NCI-H2171 treated with DMSO at 0.1 percent for 48 hours (cell line): ENCODE measurements around the gene LRIT2.

Experiments
- DNase-seq: peaks from one replicate; lab custom pipeline; 2025; lab: John Stamatoyannopoulos, UW

The LRIT2 gene

GRCh38 chr10:84241185-84241790, 15.9 kb upstream of the LRIT2 start, which contains the start of gene LRIT1:
LRIT1 (minus strand) TSS chr10:84241546; CDS start chr10:84241439, 107 bp downstream.
- DNase-seq = no peak

- no peak for DNase-seq
Measured at GRCh38 chr10:84238909-84239308, 13.6 kb upstream of the LRIT2 start.

GRCh38 chr10:84237199-84238051, 12.1 kb upstream of the LRIT2 start:
- DNase-seq = no peak

GRCh38 chr10:84236807-84237198, 11.5 kb upstream of the LRIT2 start:
- no peak for DNase-seq

- no peak for DNase-seq
Measured at GRCh38 chr10:84235096-84235495, 9.8 kb upstream of the LRIT2 start.

GRCh38 chr10:84234479-84234878, 9.1 kb upstream of the LRIT2 start:
- no peak for DNase-seq

- DNase-seq = no peak
Measured at GRCh38 chr10:84233940-84234339, 8.6 kb upstream of the LRIT2 start.

GRCh38 chr10:84232376-84232775, 7.0 kb upstream of the LRIT2 start:
- DNase-seq = no peak

GRCh38 chr10:84230359-84230758, 5.0 kb upstream of the LRIT2 start:
- no peak for DNase-seq

- no peak for DNase-seq
Measured at GRCh38 chr10:84227810-84228209, 2.5 kb upstream of the LRIT2 start.

GRCh38 chr10:84226616-84227015, 1.3 kb upstream of the LRIT2 start:
- no peak for DNase-seq

GRCh38 chr10:84224411-84225028, 824 bp downstream of the LRIT2 start:
- DNase-seq = no peak

- no peak for DNase-seq
Measured at GRCh38 chr10:84221916-84222315, 3.4 kb downstream of the LRIT2 start.

- no peak for DNase-seq
Measured at GRCh38 chr10:84217746-84218145, 7.6 kb downstream of the LRIT2 start.

- DNase-seq = no peak
Measured at GRCh38 chr10:84216834-84217233, 8.5 kb downstream of the LRIT2 start.

- DNase-seq = no peak
Measured at GRCh38 chr10:84214612-84215235, 10.6 kb downstream of the LRIT2 start.

- no peak for DNase-seq
Measured at GRCh38 chr10:84214046-84214572, 11.2 kb downstream of the LRIT2 start.

- no peak for DNase-seq
Measured at GRCh38 chr10:84213076-84213475, 12.3 kb downstream of the LRIT2 start.

GRCh38 chr10:84212014-84212413, 13.3 kb downstream of the LRIT2 start:
- no peak for DNase-seq

- DNase-seq = no peak
Measured at GRCh38 chr10:84211566-84211965, 13.8 kb downstream of the LRIT2 start.

- DNase-seq = no peak
Measured at GRCh38 chr10:84208023-84208422, 17.3 kb downstream of the LRIT2 start.

GRCh38 chr10:84205853-84206525, 19.4 kb downstream of the LRIT2 start:
- no peak for DNase-seq
